CD4-positive, CD25-positive, alpha-beta regulatory T cell (primary cell): ENCODE results near the gene LSM2. TPM values are rescaled to one million over a fixed set of nuclear protein-coding genes. Genes with fewer than 3 reads are reported as not detected.
"Not testable (repeated sequence)": the region's sequence is repeated elsewhere in the genome, so short reads cannot be mapped to it uniquely, and the experiment has no call there.

Experiments
- ATAC-seq, 2 donors: fragments of 150-1000 bp; cut with Tn5 transposase; one replicate each; pipeline ENCODE4 v1.10.0; 2021; ENCODE audit warnings: low read depth in 2 of 2, moderate number of reproducible peaks in 2 of 2, moderate library complexity in 1 of 2
- DNase-seq, 3 donors: peaks; one replicate each; pipeline versions ENCODE4 v3.0.0 to v3.0.0-alpha.2; 2012 to 2022; ENCODE audit warnings: mixed read lengths in 1 of 3
- H3K27ac ChIP-seq: one replicate; pipeline ENCODE4 v1.7.0; 2013; ENCODE audit warnings: mild to moderate bottlenecking, low read length; ENCODE audit not compliant: insufficient read depth, poor library complexity, severe bottlenecking
- H3K27me3 ChIP-seq: one replicate; pipeline ENCODE4 v1.7.0; 2013; ENCODE audit warnings: low read length; ENCODE audit not compliant: control insufficient read depth, insufficient read depth
- H3K36me3 ChIP-seq: one replicate; pipeline ENCODE4 v1.7.0; 2013; ENCODE audit warnings: mild to moderate bottlenecking, low read length, moderate library complexity; ENCODE audit not compliant: control insufficient read depth, insufficient read depth
- H3K4me1 ChIP-seq: 2 replicates; pipeline ENCODE4 v1.7.0; 2013; ENCODE audit warnings: mild to moderate bottlenecking, low read length; ENCODE audit not compliant: insufficient read depth, control insufficient read depth, poor library complexity, severe bottlenecking
- H3K4me3 ChIP-seq: one replicate; pipeline ENCODE4 v1.7.0; 2013; ENCODE audit warnings: low read depth, mild to moderate bottlenecking, low read length, moderate library complexity
- H3K9me3 ChIP-seq, 2 experiments: 1 replicate in 1 of 2; 2 replicates in 1 of 2; pipeline ENCODE4 v1.7.0; 2013; ENCODE audit warnings: low read length in 2 of 2, mild to moderate bottlenecking in 1 of 2, moderate library complexity in 1 of 2; ENCODE audit not compliant: control insufficient read depth in 2 of 2
- H3K27ac Mint-ChIP-seq, 3 donors: one replicate each; pipeline ENCODE4 v1.8.0; 2020 to 2022; ENCODE audit warnings: mild to moderate bottlenecking in 3 of 3, mixed read lengths in 3 of 3, moderate library complexity in 2 of 3
- H3K27me3 Mint-ChIP-seq: one replicate; pipeline ENCODE4 v1.8.0; 2022; ENCODE audit warnings: mild to moderate bottlenecking, mixed read lengths
- H3K36me3 Mint-ChIP-seq: one replicate; pipeline ENCODE4 v1.8.0; 2020; ENCODE audit warnings: mixed read lengths
- H3K4me1 Mint-ChIP-seq, 4 donors: one replicate each; pipeline ENCODE4 v1.8.0; 2020 to 2022; ENCODE audit warnings: mixed read lengths in 4 of 4, mild to moderate bottlenecking in 1 of 4
- H3K4me3 Mint-ChIP-seq, 4 donors: one replicate each; pipeline ENCODE4 v1.8.0; 2020 to 2022; ENCODE audit warnings: mild to moderate bottlenecking in 4 of 4, mixed read lengths in 4 of 4, moderate library complexity in 3 of 4
- H3K9me3 Mint-ChIP-seq, 7 donors: one replicate each; pipeline ENCODE4 v1.8.0; 2020 to 2022; ENCODE audit warnings: mixed read lengths in 7 of 7, mild to moderate bottlenecking in 3 of 7, moderate library complexity in 2 of 7
- polyA plus RNA-seq, 4 donors: library from polyadenylated mRNA; unstranded; fragments of 300-500 nt; fragmentation: Illumina TruSeq; gene quantifications; one replicate each; pipeline ENCODE4 v1.2.3, GENCODE V29; 2021
- total RNA-seq: library from RNA; stranded (reverse); gene quantifications from one replicate; pipeline ENCODE4 v1.2.3, GENCODE V29; 2022

Gene LSM2
- total and polyA plus RNA-seq, 5 donors from 2014 or later = 29.3 to 122 (median 85.8) TPM

GRCh38 chr6:31801031-31801927 lies 5.5 kb downstream of the LSM2 start:
- H3K27me3 Mint-ChIP-seq, H3K9me3 Mint-ChIP-seq, ATAC-seq, H3K36me3 ChIP-seq, H3K9me3 ChIP-seq, H3K27ac Mint-ChIP-seq, DNase-seq, H3K4me3 ChIP-seq, H3K27me3 ChIP-seq, H3K27ac ChIP-seq: not testable (repeated sequence)
- Mint-ChIP-seq H3K36me3 (peaks cover 12% of the 10 kb centered on the region), H3K4me3 (peak overlapping the region in 1 of 4 donors; percentile 35), H3K4me1 (peaks cover 5 to 57% (median 27%) of the 10 kb centered on the region in 4 donors)
- peaks cover 36% of the 10 kb centered on the region for H3K4me1 ChIP-seq

DNA sequence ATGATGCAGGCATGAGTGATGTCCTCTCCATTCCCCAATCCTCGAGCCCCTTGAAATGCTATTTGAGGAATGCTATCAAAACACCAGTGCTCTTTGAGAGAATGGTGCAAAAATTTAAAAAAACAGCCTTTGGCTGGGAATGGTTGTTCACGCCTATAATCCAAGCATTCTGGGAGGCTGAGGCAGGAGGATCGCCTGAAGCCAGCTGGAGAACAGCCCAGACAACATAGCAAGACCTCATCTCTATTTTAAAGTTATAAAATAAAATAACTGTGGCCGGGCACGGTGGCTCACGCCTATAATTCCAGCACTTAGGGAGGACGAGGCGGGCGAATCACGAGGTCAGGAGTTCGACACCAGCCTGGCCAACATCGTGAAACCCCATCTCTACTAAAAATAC lies 7.0 kb downstream of the LSM2 start:
- Mint-ChIP-seq H3K36me3 (peaks cover 12% of the 10 kb centered on the region), H3K9me3 (no peaks in the 10 kb centered on the region), H3K4me1 (peaks cover 0 to 48% (median 20%) of the 10 kb centered on the region in 4 donors), H3K27ac (no peak overlapping the region), H3K27me3 (no peaks in the 10 kb centered on the region), H3K4me3 (no peak overlapping the region)
- peaks cover 2% of the 10 kb centered on the region for H3K36me3 ChIP-seq
- ATAC-seq (no peak), DNase-seq (no peak)
- H3K27ac ChIP-seq = no peak overlapping the region
- no peak overlapping the region for H3K4me3 ChIP-seq
- peaks cover 37% of the 10 kb centered on the region for H3K4me1 ChIP-seq
- H3K9me3 ChIP-seq = no peaks in the 10 kb centered on the region
- H3K27me3 ChIP-seq = no peaks in the 10 kb centered on the region

DNA sequence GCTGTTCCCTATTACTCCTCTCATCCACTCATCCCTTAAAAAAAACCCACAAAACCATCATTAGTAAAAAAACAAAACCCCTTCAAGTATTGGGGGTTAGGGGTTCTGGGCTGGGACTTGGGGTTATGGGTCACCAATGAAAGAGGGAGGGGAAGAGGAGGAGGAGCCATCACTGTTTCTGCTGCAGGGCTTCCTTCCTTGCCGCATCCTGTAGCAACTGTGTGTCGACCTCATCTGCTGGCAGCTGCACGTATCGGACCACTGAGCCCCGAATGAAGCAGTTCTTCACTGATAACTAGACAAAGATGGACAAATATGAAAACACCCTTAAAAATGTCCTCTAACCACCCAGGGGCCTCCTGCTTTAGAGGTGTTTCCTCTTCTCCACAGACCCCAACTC lies 9.2 kb downstream of the LSM2 start:
- Mint-ChIP-seq H3K4me3 (peak overlapping the region; percentile 77 to 93 (median 84)), H3K27me3 (no peaks in the 10 kb centered on the region), H3K9me3 (no peaks in the 10 kb centered on the region), H3K27ac (peak overlapping the region; percentile 80 to 95 (median 94)), H3K4me1 (peaks cover 4 to 53% (median 27%) of the 10 kb centered on the region in 4 donors), H3K36me3 (peaks cover 7% of the 10 kb centered on the region)
- peaks cover 41% of the 10 kb centered on the region for H3K4me1 ChIP-seq
- peak; percentile 52 to 54 for ATAC-seq
- peak overlapping the region; percentile 74 for H3K4me3 ChIP-seq
- H3K27ac ChIP-seq = peak overlapping the region; percentile 90
- H3K9me3 ChIP-seq = no peaks in the 10 kb centered on the region
- H3K36me3 ChIP-seq = peaks cover 4% of the 10 kb centered on the region
- no peaks in the 10 kb centered on the region for H3K27me3 ChIP-seq
- DNase-seq = peak in 2 of 3 donors; percentile 53 to 83

GRCh38 chr6:31796993-31797385 lies 9.8 kb downstream of the LSM2 start:
- Mint-ChIP-seq H3K27ac (peak overlapping the region; percentile 94 to 95 (median 95)), H3K4me1 (peaks cover 4 to 55% (median 28%) of the 10 kb centered on the region in 4 donors), H3K27me3 (no peaks in the 10 kb centered on the region), H3K9me3 (no peaks in the 10 kb centered on the region), H3K4me3 (peak overlapping the region; percentile 77 to 93 (median 84)), H3K36me3 (peaks cover 7% of the 10 kb centered on the region)
- ATAC-seq (no peak), DNase-seq (no peak)
- H3K36me3 ChIP-seq = peaks cover 3% of the 10 kb centered on the region
- no peaks in the 10 kb centered on the region for H3K9me3 ChIP-seq
- peak overlapping the region; percentile 74 for H3K4me3 ChIP-seq
- H3K27ac ChIP-seq = peak overlapping the region; percentile 90
- peaks cover 41% of the 10 kb centered on the region for H3K4me1 ChIP-seq
- no peaks in the 10 kb centered on the region for H3K27me3 ChIP-seq

DNA sequence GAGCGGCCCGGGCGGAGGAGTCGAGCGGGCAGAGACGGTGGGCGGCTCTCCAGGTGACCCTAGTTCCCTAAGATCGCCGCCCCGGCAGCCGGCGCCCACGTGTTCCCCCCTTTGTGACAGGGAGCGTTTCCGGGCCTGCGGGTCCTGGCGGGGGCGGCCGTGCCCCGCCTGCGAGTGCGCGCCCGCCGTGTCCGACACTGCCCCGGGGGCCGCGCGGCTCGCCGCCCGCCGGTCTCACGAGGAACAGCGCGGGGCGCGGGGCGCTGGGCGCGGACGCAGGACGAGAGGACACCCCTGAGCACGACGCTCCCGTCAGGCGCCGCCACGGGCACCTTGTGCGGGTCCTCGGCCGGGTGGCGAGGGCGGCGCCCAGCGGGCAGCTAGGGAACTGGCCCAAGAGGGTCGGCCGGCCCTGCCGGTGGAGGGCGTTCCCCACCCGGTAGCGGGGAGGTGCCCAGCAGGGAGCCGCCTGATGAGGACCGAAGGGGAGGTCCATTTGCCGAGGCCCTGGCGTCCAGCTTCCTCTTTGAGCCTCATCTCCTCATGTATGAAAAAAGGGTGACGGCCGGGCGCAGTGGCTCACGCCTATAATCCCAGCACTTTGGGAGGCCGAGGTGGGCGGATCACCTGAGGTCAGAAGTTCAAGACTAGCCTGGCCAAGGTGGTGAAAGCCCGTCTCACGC lies 11.0 kb downstream of the LSM2 start, which contains the start of gene VARS1:
VARS1 (minus strand) TSS at position 137 of the 683 bp plus-strand sequence. CDS start 535 bp downstream, outside the sequence.
- H3K4me3 ChIP-seq = peak within 1 kb of the TSS; percentile 80
- Mint-ChIP-seq H3K4me1 (peaks cover 5 to 58% (median 32%) of the 10 kb centered on the region in 4 donors), H3K27ac (peak within 1 kb of the TSS; percentile 99), H3K36me3 (peaks cover 8% of the 10 kb centered on the region), H3K27me3 (no peaks in the 10 kb centered on the region), H3K9me3 (no peaks in the 10 kb centered on the region), H3K4me3 (peak within 1 kb of the TSS; percentile 93 to 100 (median 98))
- peaks cover 5% of the 10 kb centered on the region for H3K36me3 ChIP-seq
- H3K9me3 ChIP-seq = no peaks in the 10 kb centered on the region
- ATAC-seq (peak; percentile 82 to 83), DNase-seq (peak; percentile 76 to 89 (median 85))
- peak within 1 kb of the TSS; percentile 90 for H3K27ac ChIP-seq
- H3K4me1 ChIP-seq = peaks cover 46% of the 10 kb centered on the region
- no peaks in the 10 kb centered on the region for H3K27me3 ChIP-seq

GRCh38 chr6:31794866-31795615 lies 11.7 kb downstream of the LSM2 start:
- no peaks in the 10 kb centered on the region for H3K27me3 Mint-ChIP-seq
- H3K4me3 ChIP-seq = peak overlapping the region; percentile 80
- DNase-seq (no peak), ATAC-seq (no peak)
- peak overlapping the region; percentile 90 for H3K27ac ChIP-seq
- peak overlapping the region; percentile 99 for H3K27ac Mint-ChIP-seq
- H3K4me1 Mint-ChIP-seq = peaks cover 9 to 61% (median 36%) of the 10 kb centered on the region in 4 donors
- no peaks in the 10 kb centered on the region for H3K9me3 ChIP-seq
- H3K4me1 ChIP-seq = peaks cover 46% of the 10 kb centered on the region
- no peaks in the 10 kb centered on the region for H3K27me3 ChIP-seq
- peaks cover 11% of the 10 kb centered on the region for H3K36me3 Mint-ChIP-seq
- peaks cover 0 to 2% (median 0%) of the 10 kb centered on the region in 7 donors for H3K9me3 Mint-ChIP-seq
- peaks cover 8% of the 10 kb centered on the region for H3K36me3 ChIP-seq
- peak overlapping the region; percentile 91 to 100 (median 98) for H3K4me3 Mint-ChIP-seq

- peak overlapping the region; percentile 90 for H3K27ac ChIP-seq
- Mint-ChIP-seq H3K27me3 (no peaks in the 10 kb centered on the region), H3K4me1 (peaks cover 9 to 64% (median 36%) of the 10 kb centered on the region in 4 donors), H3K27ac (peak overlapping the region; percentile 80 to 99 (median 85)), H3K4me3 (peak overlapping the region; percentile 91 to 100 (median 98)), H3K9me3 (peaks cover 0 to 2% (median 0%) of the 10 kb centered on the region in 7 donors), H3K36me3 (peaks cover 11% of the 10 kb centered on the region)
- no peak for ATAC-seq
- H3K4me1 ChIP-seq = peaks cover 46% of the 10 kb centered on the region
- H3K9me3 ChIP-seq = no peaks in the 10 kb centered on the region
- peak in 1 of 3 donors; percentile 35 for DNase-seq
- peaks cover 8% of the 10 kb centered on the region for H3K36me3 ChIP-seq
- no peaks in the 10 kb centered on the region for H3K27me3 ChIP-seq
- H3K4me3 ChIP-seq = peak overlapping the region; percentile 74
Observed at GRCh38 chr6:31794294-31794865, 12.4 kb downstream of the LSM2 start.
